ENCODE results near the gene ANKRD24. TPM values are rescaled to one million over a fixed set of nuclear protein-coding genes. Genes with fewer than 3 reads are reported as not detected.
A peak's percentile ranks its signal among the peaks of the same experiment; 100 is the strongest.
"Not testable (repeated sequence)": the region's sequence is repeated elsewhere in the genome, so short reads cannot be mapped to it uniquely, and the experiment has no call there.

Gene ANKRD24
- total RNA-seq, 1 donor from 2014 or later: 1.7 TPM

GRCh38 chr19:4230237-4230636, 47.7 kb downstream of the ANKRD24 start:
- DNase-seq (ENCODE audit: low read depth): not testable (repeated sequence)

- DNase-seq (ENCODE audit: low read depth): not testable (repeated sequence)
These were observed 49.0 kb downstream of the ANKRD24 start for GRCh38 chr19:4231521-4231920.

GRCh38 chr19:4232139-4232538, 49.6 kb downstream of the ANKRD24 start:
- not testable (repeated sequence) for DNase-seq (ENCODE audit: low read depth)

- no peak for DNase-seq (ENCODE audit: low read depth)
These were observed 50.3 kb downstream of the ANKRD24 start for GRCh38 chr19:4232614-4233281.

GRCh38 chr19:4233282-4233853, 50.9 kb downstream of the ANKRD24 start:
- DNase-seq (ENCODE audit: low read depth): no peak

- DNase-seq (ENCODE audit: low read depth): no peak
These were observed 51.8 kb downstream of the ANKRD24 start for GRCh38 chr19:4234142-4234861.

GRCh38 chr19:4234862-4235201, 52.3 kb downstream of the ANKRD24 start:
- DNase-seq (ENCODE audit: low read depth): no peak

GRCh38 chr19:4237510-4237909, 55.0 kb downstream of the ANKRD24 start:
- DNase-seq (ENCODE audit: low read depth): not testable (repeated sequence)

GRCh38 chr19:4238831-4239230, 56.3 kb downstream of the ANKRD24 start:
- DNase-seq (ENCODE audit: low read depth): no peak

GRCh38 chr19:4241824-4242430, 59.4 kb downstream of the ANKRD24 start:
- no peak for DNase-seq (ENCODE audit: low read depth)

GRCh38 chr19:4245938-4246337, 63.4 kb downstream of the ANKRD24 start:
- DNase-seq (ENCODE audit: low read depth): not testable (repeated sequence)

- DNase-seq (ENCODE audit: low read depth): peak; percentile 98
These were observed 64.5 kb downstream of the ANKRD24 start, which contains the start of gene YJU2 for GRCh38 chr19:4246767-4247593. Gene YJU2 (plus strand): TSS chr19:4247080. CDS start chr19:4247147, 67 bp downstream.

GRCh38 chr19:4256563-4256962, 74.1 kb downstream of the ANKRD24 start:
- no peak for DNase-seq (ENCODE audit: low read depth)

GRCh38 chr19:4257025-4257424, 74.5 kb downstream of the ANKRD24 start:
- DNase-seq (ENCODE audit: low read depth): no peak

GRCh38 chr19:4258181-4258580, 75.7 kb downstream of the ANKRD24 start:
- no peak for DNase-seq (ENCODE audit: low read depth)

GRCh38 chr19:4260613-4261191, 78.2 kb downstream of the ANKRD24 start:
- no peak for DNase-seq (ENCODE audit: low read depth)

- DNase-seq (ENCODE audit: low read depth): no peak
These were observed 82.3 kb downstream of the ANKRD24 start for GRCh38 chr19:4264812-4265211.

- no peak for DNase-seq (ENCODE audit: low read depth)
These were observed 83.9 kb downstream of the ANKRD24 start for GRCh38 chr19:4266253-4267000.

GRCh38 chr19:4267101-4267900, 84.8 kb downstream of the ANKRD24 start:
- DNase-seq (ENCODE audit: low read depth): peak; percentile 23

Measured in renal cortical epithelial cell (primary cell).